SW480 (cell line): Measurements from ENCODE around the gene DPP10.

Experiments used
- DNase-seq: peaks from one replicate; pipeline ENCODE4 v3.0.0-alpha.2; 2016; ENCODE audit warnings: low spot score

The DPP10 gene

GRCh38 chr2:115569547-115569946, 1127.1 kb downstream of the DPP10 start:
- DNase-seq: no peak

- DNase-seq: no peak
Observed at GRCh38 chr2:115572746-115573145, 1130.3 kb downstream of the DPP10 start.

GRCh38 chr2:115573756-115574155, 1131.3 kb downstream of the DPP10 start:
- no peak for DNase-seq

GRCh38 chr2:115574667-115575066, 1132.2 kb downstream of the DPP10 start:
- no peak for DNase-seq

- no peak for DNase-seq
Observed at GRCh38 chr2:115580784-115581183, 1138.3 kb downstream of the DPP10 start.

GRCh38 chr2:115584507-115584906, 1142.1 kb downstream of the DPP10 start:
- DNase-seq: no peak

GRCh38 chr2:115596659-115597375, 1154.4 kb downstream of the DPP10 start:
- DNase-seq: no peak

GRCh38 chr2:115603285-115603684, 1160.8 kb downstream of the DPP10 start:
- DNase-seq: no peak

- DNase-seq: no peak
Observed at GRCh38 chr2:115606350-115606749, 1163.9 kb downstream of the DPP10 start.

- no peak for DNase-seq
Observed at GRCh38 chr2:115609978-115610377, 1167.5 kb downstream of the DPP10 start.

- no peak for DNase-seq
Observed at GRCh38 chr2:115610888-115611287, 1168.4 kb downstream of the DPP10 start.

- no peak for DNase-seq
Observed at GRCh38 chr2:115624332-115624731, 1181.9 kb downstream of the DPP10 start.

GRCh38 chr2:115634578-115634977, 1192.1 kb downstream of the DPP10 start:
- no peak for DNase-seq

- no peak for DNase-seq
Observed at GRCh38 chr2:115635430-115635829, 1193.0 kb downstream of the DPP10 start.

- no peak for DNase-seq
Observed at GRCh38 chr2:115649731-115650130, 1207.3 kb downstream of the DPP10 start.

GRCh38 chr2:115650827-115651226, 1208.4 kb downstream of the DPP10 start:
- no peak for DNase-seq

- DNase-seq: no peak
Observed at GRCh38 chr2:115652652-115653051, 1210.2 kb downstream of the DPP10 start.

GRCh38 chr2:115654362-115654761, 1211.9 kb downstream of the DPP10 start:
- DNase-seq: no peak

- no peak for DNase-seq
Observed at GRCh38 chr2:115678129-115678528, 1235.7 kb downstream of the DPP10 start.

GRCh38 chr2:115684345-115684744, 1241.9 kb downstream of the DPP10 start:
- DNase-seq: no peak

GRCh38 chr2:115691409-115691808, 1249.0 kb downstream of the DPP10 start:
- DNase-seq: no peak

- no peak for DNase-seq
Observed at GRCh38 chr2:115694651-115695050, 1252.2 kb downstream of the DPP10 start.

- no peak for DNase-seq
Observed at GRCh38 chr2:115733190-115733775, 1290.8 kb downstream of the DPP10 start.

GRCh38 chr2:115738111-115738510, 1295.7 kb downstream of the DPP10 start:
- no peak for DNase-seq
